Glutamatergic neuron (in vitro differentiated cells): ENCODE results near the gene PDCD6IP. TPM values are rescaled to one million over a fixed set of nuclear protein-coding genes. Genes with fewer than 3 reads are reported as not detected.
"Not testable (repeated sequence)": the region's sequence is repeated elsewhere in the genome, so short reads cannot be mapped to it uniquely, and the experiment has no call there.

Experiments used
- DNase-seq: peaks from one replicate; pipeline ENCODE4 v3.0.0; 2022
- H3K27ac Mint-ChIP-seq: one replicate; pipeline ENCODE4 v1.8.0; 2020; ENCODE audit warnings: mild to moderate bottlenecking, mixed read lengths, inconsistent platforms; ENCODE audit not compliant: unreplicated experiment
- H3K27me3 Mint-ChIP-seq: one replicate; pipeline ENCODE4 v1.8.0; 2020; ENCODE audit warnings: mild to moderate bottlenecking, moderate library complexity, mixed read lengths, inconsistent platforms; ENCODE audit not compliant: unreplicated experiment
- H3K36me3 Mint-ChIP-seq: one replicate; pipeline ENCODE4 v1.8.0; 2020; ENCODE audit warnings: mild to moderate bottlenecking, mixed read lengths, inconsistent platforms; ENCODE audit not compliant: unreplicated experiment
- H3K4me1 Mint-ChIP-seq: one replicate; pipeline ENCODE4 v1.8.0; 2020; ENCODE audit warnings: mild to moderate bottlenecking, low read depth, mixed read lengths, inconsistent platforms; ENCODE audit not compliant: unreplicated experiment
- H3K4me3 Mint-ChIP-seq: one replicate; pipeline ENCODE4 v1.8.0; 2020; ENCODE audit warnings: mild to moderate bottlenecking, mixed read lengths, inconsistent platforms; ENCODE audit not compliant: unreplicated experiment
- H3K9me3 Mint-ChIP-seq: one replicate; pipeline ENCODE4 v1.8.0; 2020; ENCODE audit warnings: mild to moderate bottlenecking, moderate library complexity, mixed read lengths, inconsistent platforms; ENCODE audit not compliant: unreplicated experiment
- CTCF ChIP-seq: fragments of 200-600 bp; sonication (generic); IDR thresholded peaks from one replicate; pipeline ENCODE4 v1.5.0; 2021; ENCODE audit not compliant: partially characterized antibody, unreplicated experiment
- total RNA-seq: library from RNA; stranded (reverse); fragmentation: NEBNext Ultra II Directional; extraction: Animal tissue kit (Norgen Biotek cat#: 25700); gene quantifications from one replicate; pipeline ENCODE4 v1.2.1, GENCODE V29; 2021; ENCODE audit not compliant: unreplicated experiment

The PDCD6IP gene
- total RNA-seq, 1 donor from 2014 or later = 226 TPM

GRCh38 chr3:33831053-33831452 is 32.6 kb downstream of the PDCD6IP start:
- Mint-ChIP-seq H3K4me3 (no peak overlapping the region), H3K9me3 (no peaks in the 10 kb centered on the region), H3K4me1 (peaks cover 14% of the 10 kb centered on the region), H3K27me3 (no peaks in the 10 kb centered on the region), H3K27ac (peak overlapping the region; percentile 7), H3K36me3 (peaks cover 4% of the 10 kb centered on the region)
- DNase-seq = no peak
- TF ChIP-seq CTCF = no peak

- no peaks in the 10 kb centered on the region for H3K27me3 Mint-ChIP-seq
- H3K9me3 Mint-ChIP-seq = no peaks in the 10 kb centered on the region
- no peak for TF ChIP-seq CTCF
- DNase-seq = no peak
- no peak overlapping the region for H3K4me3 Mint-ChIP-seq
- H3K27ac Mint-ChIP-seq = peak overlapping the region; percentile 3
- H3K36me3 Mint-ChIP-seq = peaks cover 6% of the 10 kb centered on the region
- H3K4me1 Mint-ChIP-seq = peaks cover 14% of the 10 kb centered on the region
These were observed 35.1 kb downstream of the PDCD6IP start for GRCh38 chr3:33833408-33834095.

GRCh38 chr3:33834096-33834453 is 35.6 kb downstream of the PDCD6IP start:
- no peak overlapping the region for H3K4me3 Mint-ChIP-seq
- DNase-seq = no peak
- peaks cover 6% of the 10 kb centered on the region for H3K36me3 Mint-ChIP-seq
- H3K9me3 Mint-ChIP-seq = no peaks in the 10 kb centered on the region
- H3K4me1 Mint-ChIP-seq = peaks cover 14% of the 10 kb centered on the region
- H3K27ac Mint-ChIP-seq = no peak overlapping the region
- TF ChIP-seq CTCF = no peak
- H3K27me3 Mint-ChIP-seq = no peaks in the 10 kb centered on the region

GRCh38 chr3:33837182-33837581 is 38.8 kb downstream of the PDCD6IP start:
- not testable (repeated sequence) for H3K9me3 Mint-ChIP-seq

GRCh38 chr3:33839283-33839682 is 40.9 kb downstream of the PDCD6IP start:
- no peaks in the 10 kb centered on the region for H3K4me1 Mint-ChIP-seq
- TF ChIP-seq CTCF = no peak
- peaks cover 6% of the 10 kb centered on the region for H3K36me3 Mint-ChIP-seq
- H3K27ac Mint-ChIP-seq = no peak overlapping the region
- H3K27me3 Mint-ChIP-seq = no peaks in the 10 kb centered on the region
- H3K9me3 Mint-ChIP-seq = no peaks in the 10 kb centered on the region
- DNase-seq = no peak
- no peak overlapping the region for H3K4me3 Mint-ChIP-seq

More at GRCh38 chr3:33837182-33837581, 38.8 kb downstream of the PDCD6IP start:
- DNase-seq, H3K27ac Mint-ChIP-seq, H3K27me3 Mint-ChIP-seq, H3K36me3 Mint-ChIP-seq, H3K4me3 Mint-ChIP-seq: not testable (repeated sequence)
- peaks cover 11% of the 10 kb centered on the region for H3K4me1 Mint-ChIP-seq
